GM08714 (cell line): ENCODE results near the gene MAD1L1.

Experiments
- H3K4me3 ChIP-seq: fragments of 200-500 bp; sonication (Bioruptor generic); 2 replicates; pipeline ENCODE4 v1.5.1; 2014; ENCODE audit warnings: mild to moderate bottlenecking, low read length, inconsistent platforms
- ZNF274 ChIP-seq: IDR thresholded peaks from 2 replicates; pipeline ENCODE4 v1.6.1; 2012; ENCODE audit warnings: mild to moderate bottlenecking, low read depth, low read length

Gene MAD1L1

GRCh38 chr7:2222516-2222915 is 10.2 kb downstream of the MAD1L1 start:
- TF ChIP-seq ZNF274 = no peak
- H3K4me3 ChIP-seq = no peak overlapping the region

- no peak for TF ChIP-seq ZNF274
- no peak overlapping the region for H3K4me3 ChIP-seq
Observed at GRCh38 chr7:2220954-2221353, 11.8 kb downstream of the MAD1L1 start.

GRCh38 chr7:2220506-2220905 is 12.2 kb downstream of the MAD1L1 start:
- TF ChIP-seq ZNF274 = no peak
- H3K4me3 ChIP-seq = no peak overlapping the region

GRCh38 chr7:2220030-2220429 is 12.7 kb downstream of the MAD1L1 start:
- H3K4me3 ChIP-seq = no peak overlapping the region
- TF ChIP-seq ZNF274 = no peak

- H3K4me3 ChIP-seq = no peak overlapping the region
- no peak for TF ChIP-seq ZNF274
Observed at GRCh38 chr7:2219606-2220005, 13.1 kb downstream of the MAD1L1 start.

GRCh38 chr7:2219136-2219535 is 13.6 kb downstream of the MAD1L1 start:
- no peak overlapping the region for H3K4me3 ChIP-seq
- no peak for TF ChIP-seq ZNF274

GRCh38 chr7:2218444-2218785 is 14.3 kb downstream of the MAD1L1 start:
- no peak overlapping the region for H3K4me3 ChIP-seq
- no peak for TF ChIP-seq ZNF274

- H3K4me3 ChIP-seq = no peak overlapping the region
- no peak for TF ChIP-seq ZNF274
Observed at GRCh38 chr7:2217716-2218443, 14.9 kb downstream of the MAD1L1 start.

GRCh38 chr7:2217206-2217605 is 15.5 kb downstream of the MAD1L1 start:
- no peak for TF ChIP-seq ZNF274
- H3K4me3 ChIP-seq = no peak overlapping the region

- TF ChIP-seq ZNF274 = no peak
- no peak overlapping the region for H3K4me3 ChIP-seq
Observed at GRCh38 chr7:2215851-2216250, 16.9 kb downstream of the MAD1L1 start.

- no peak for TF ChIP-seq ZNF274
- H3K4me3 ChIP-seq = no peak overlapping the region
Observed at GRCh38 chr7:2214636-2215035, 18.1 kb downstream of the MAD1L1 start.

GRCh38 chr7:2213551-2214215 is 19.1 kb downstream of the MAD1L1 start:
- no peak overlapping the region for H3K4me3 ChIP-seq
- no peak for TF ChIP-seq ZNF274

GRCh38 chr7:2212906-2213305 is 19.8 kb downstream of the MAD1L1 start:
- TF ChIP-seq ZNF274 = no peak
- no peak overlapping the region for H3K4me3 ChIP-seq

- H3K4me3 ChIP-seq = no peak overlapping the region
- TF ChIP-seq ZNF274 = no peak
Observed at GRCh38 chr7:2211926-2212325, 20.8 kb downstream of the MAD1L1 start.

- H3K4me3 ChIP-seq = no peak overlapping the region
- TF ChIP-seq ZNF274 = no peak
Observed at GRCh38 chr7:2211259-2211880, 21.4 kb downstream of the MAD1L1 start.
